Peyer's patch (tissue), 4 donors: ENCODE data around the gene HEPHL1. TPM values are rescaled to one million over a fixed set of nuclear protein-coding genes. Genes with fewer than 3 reads are reported as not detected.
"Not testable (repeated sequence)": the region's sequence is repeated elsewhere in the genome, so short reads cannot be mapped to it uniquely, and the experiment has no call there.

ENCODE experiments used
- DNase-seq, 3 donors: peaks; one replicate each; pipeline ENCODE4 v3.0.0-alpha.2; 2017 to 2019
- H3K27ac ChIP-seq, 4 donors: fragments of 200-600 bp; sonication (generic); one replicate each; pipeline ENCODE4 v1.5.1; 2016 to 2019
- H3K27me3 ChIP-seq, 2 donors: fragments of 200-600 bp; sonication (generic); one replicate each; pipeline ENCODE4 v1.5.1; 2019
- H3K36me3 ChIP-seq, 3 donors: fragments of 200-600 bp; sonication (generic); one replicate each; pipeline ENCODE4 v1.5.1; 2016 to 2019
- H3K4me1 ChIP-seq, 4 donors: fragments of 200-600 bp; sonication (generic); one replicate each; pipeline ENCODE4 v1.5.1; 2016 to 2019
- H3K4me3 ChIP-seq, 4 donors: fragments of 200-600 bp; sonication (generic); 1 replicate in 3 of 4; 2 replicates in 1 of 4; pipeline ENCODE4 v1.5.1; 2016 to 2019; ENCODE audit warnings: mild to moderate bottlenecking in 1 of 4
- H3K9me3 ChIP-seq, 4 donors: fragments of 200-600 bp; sonication (generic); one replicate each; pipeline ENCODE4 v1.5.1; 2016 to 2019; ENCODE audit warnings: mild to moderate bottlenecking in 1 of 4
- POLR2A ChIP-seq, 2 donors: fragments of 450-650 bp; IDR thresholded peaks; one replicate each; pipeline ENCODE4 v1.5.1; 2017; ENCODE audit warnings: antibody characterized with exemption in 2 of 2, mild to moderate bottlenecking in 2 of 2, moderate library complexity in 2 of 2
- total RNA-seq, 4 donors: library from RNA; depleted of rRNA; stranded (reverse); fragments of >200 nt; gene quantifications; one replicate each; pipeline ENCODE4 v1.1.0, GENCODE V29; 2016
- TF ChIP-seq, protein P1 (sequence below), 6 experiments: fragments of 450-650 bp in 4 of 6; fragments of 200-600 bp in 2 of 6; sonication (generic) in 1 of 6; IDR thresholded peaks; one replicate each; pipeline ENCODE4 v1.5.1; 2017 to 2019; ENCODE audit warnings: antibody characterized with exemption in 6 of 6, mild to moderate bottlenecking in 3 of 6, moderate library complexity in 1 of 6

HEPHL1 gene
- not detected for total RNA-seq

DNA sequence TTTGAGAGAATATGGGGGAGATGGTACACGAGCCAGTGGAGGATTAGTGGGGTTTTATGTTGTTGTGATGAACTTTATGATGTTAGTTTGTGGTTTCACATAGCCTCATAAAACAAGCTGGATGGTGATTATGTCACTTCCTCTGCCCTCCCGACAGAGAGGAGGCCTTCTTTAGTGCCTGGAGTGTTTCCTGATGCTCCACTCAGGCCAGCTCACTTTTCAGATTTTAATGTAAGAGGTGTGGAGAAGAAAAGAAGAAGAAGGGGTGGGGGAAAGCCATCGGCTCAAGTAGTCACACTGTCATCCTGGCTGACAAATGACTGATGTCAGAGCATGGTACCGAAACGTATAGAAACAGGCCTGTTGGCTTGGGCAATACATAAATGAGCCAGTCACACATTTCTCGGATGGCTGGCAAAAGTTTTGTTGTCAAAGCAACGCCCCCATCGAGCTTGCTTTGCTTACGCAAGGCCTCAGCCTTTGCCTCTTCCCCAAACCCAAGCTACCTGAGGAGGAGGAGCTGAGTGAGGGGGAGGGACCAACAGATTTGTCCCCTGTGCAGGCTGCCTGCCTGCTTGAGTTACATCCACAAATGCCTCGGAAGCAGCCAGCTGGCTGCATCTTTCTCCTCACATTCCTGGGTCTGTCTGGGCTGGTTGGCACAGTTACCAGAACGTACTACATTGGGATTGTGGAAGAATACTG is at the start of gene HEPHL1:
Gene HEPHL1, plus strand, starts transcription at position 578 of the 705 bp plus-strand sequence. Its CDS starts 15 bp downstream, at position 593.
- H3K27me3 ChIP-seq: no peaks in the 10 kb centered on the region
- H3K4me1 ChIP-seq: no peaks in the 10 kb centered on the region
- H3K9me3 ChIP-seq: no peaks in the 10 kb centered on the region
- no peak within 1 kb of the TSS for H3K4me3 ChIP-seq
- no peak for DNase-seq
- TF ChIP-seq POLR2A (IDR thresholded peaks at IDR 0.05): no peak
- TF ChIP-seq, protein P1, sequence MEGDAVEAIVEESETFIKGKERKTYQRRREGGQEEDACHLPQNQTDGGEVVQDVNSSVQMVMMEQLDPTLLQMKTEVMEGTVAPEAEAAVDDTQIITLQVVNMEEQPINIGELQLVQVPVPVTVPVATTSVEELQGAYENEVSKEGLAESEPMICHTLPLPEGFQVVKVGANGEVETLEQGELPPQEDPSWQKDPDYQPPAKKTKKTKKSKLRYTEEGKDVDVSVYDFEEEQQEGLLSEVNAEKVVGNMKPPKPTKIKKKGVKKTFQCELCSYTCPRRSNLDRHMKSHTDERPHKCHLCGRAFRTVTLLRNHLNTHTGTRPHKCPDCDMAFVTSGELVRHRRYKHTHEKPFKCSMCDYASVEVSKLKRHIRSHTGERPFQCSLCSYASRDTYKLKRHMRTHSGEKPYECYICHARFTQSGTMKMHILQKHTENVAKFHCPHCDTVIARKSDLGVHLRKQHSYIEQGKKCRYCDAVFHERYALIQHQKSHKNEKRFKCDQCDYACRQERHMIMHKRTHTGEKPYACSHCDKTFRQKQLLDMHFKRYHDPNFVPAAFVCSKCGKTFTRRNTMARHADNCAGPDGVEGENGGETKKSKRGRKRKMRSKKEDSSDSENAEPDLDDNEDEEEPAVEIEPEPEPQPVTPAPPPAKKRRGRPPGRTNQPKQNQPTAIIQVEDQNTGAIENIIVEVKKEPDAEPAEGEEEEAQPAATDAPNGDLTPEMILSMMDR (IDR thresholded peaks at IDR 0.05): no peak
- H3K36me3 ChIP-seq: no peaks in the 10 kb centered on the region
- no peak within 1 kb of the TSS for H3K27ac ChIP-seq

DNA sequence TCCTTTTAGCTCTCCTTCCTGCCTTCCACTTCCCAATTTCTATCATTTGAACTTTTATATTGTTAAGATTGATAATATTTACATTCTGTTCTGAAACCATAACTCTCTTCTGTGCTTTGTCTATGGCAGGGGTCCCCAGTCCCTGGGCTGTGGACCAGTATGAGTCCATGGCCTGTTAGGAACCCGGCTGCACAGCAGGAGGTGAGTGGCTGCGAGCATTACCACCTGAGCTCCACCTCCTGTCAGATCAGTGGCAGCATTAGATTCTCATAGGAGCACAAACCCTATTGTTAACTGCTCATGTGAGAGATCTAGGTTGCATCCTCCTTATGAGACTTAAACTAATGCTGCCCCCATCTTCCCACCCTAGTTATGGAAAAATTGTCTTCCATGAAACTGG is 48.4 kb upstream of the HEPHL1 start:
- Histone ChIP-seq H3K9me3 (peaks cover 0 to 3% (median 0%) of the 10 kb centered on the region in 4 donors), H3K4me3 (no peak overlapping the region), H3K36me3 (no peaks in the 10 kb centered on the region), H3K27ac (no peak overlapping the region), H3K27me3 (no peaks in the 10 kb centered on the region), H3K4me1 (no peaks in the 10 kb centered on the region)
- no peak for DNase-seq
- TF ChIP-seq POLR2A (IDR thresholded peaks at IDR 0.05): no peak
- TF ChIP-seq, protein P1 (IDR thresholded peaks at IDR 0.05): no peak

DNA sequence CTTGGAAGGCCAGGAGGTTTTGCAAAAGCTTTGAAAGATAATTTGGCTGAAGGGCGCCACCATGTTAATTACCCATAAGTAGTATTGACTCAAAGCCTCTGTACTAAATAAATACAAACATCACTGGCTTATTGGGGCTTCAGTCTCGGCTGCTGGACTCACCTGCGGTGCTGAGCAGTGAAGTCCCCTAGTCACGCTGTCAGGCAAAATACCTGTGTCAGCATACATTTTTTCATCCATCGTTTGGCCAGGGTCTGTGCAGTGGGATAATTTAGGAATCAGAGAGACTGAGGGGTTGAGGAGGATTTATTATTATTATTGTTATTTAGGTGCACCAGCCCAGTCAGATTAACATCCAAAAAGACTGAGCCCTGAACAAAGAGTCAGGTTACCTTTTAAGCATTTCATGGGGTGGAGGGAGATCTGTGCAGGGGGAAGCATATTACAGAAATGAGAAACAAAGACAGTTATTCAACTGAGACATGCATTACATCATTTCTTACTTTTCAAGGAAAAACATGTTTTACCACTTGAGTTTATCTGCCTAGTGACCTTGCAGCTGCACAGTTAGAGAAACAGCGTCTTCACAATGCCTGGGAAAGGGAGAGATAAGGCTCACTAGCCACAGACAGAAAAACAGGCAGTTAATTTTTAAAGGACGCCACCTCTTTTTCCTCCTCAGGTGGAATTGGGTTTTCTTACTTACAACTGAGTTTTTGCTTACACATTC is 47.7 kb upstream of the HEPHL1 start:
- not testable (repeated sequence) for H3K36me3 ChIP-seq, H3K4me1 ChIP-seq, H3K9me3 ChIP-seq, H3K27me3 ChIP-seq, H3K4me3 ChIP-seq, DNase-seq, H3K27ac ChIP-seq

GRCh38 chr11:93974759-93975158 is 46.4 kb upstream of the HEPHL1 start:
- Histone ChIP-seq H3K36me3 (no peaks in the 10 kb centered on the region), H3K4me1 (no peaks in the 10 kb centered on the region), H3K4me3 (no peak overlapping the region), H3K9me3 (peaks cover 0 to 3% (median 0%) of the 10 kb centered on the region in 4 donors), H3K27me3 (no peaks in the 10 kb centered on the region), H3K27ac (no peak overlapping the region)
- TF ChIP-seq, protein P1 (IDR thresholded peaks at IDR 0.05): no peak
- no peak for TF ChIP-seq POLR2A (IDR thresholded peaks at IDR 0.05)
- no peak for DNase-seq

GRCh38 chr11:93976577-93977254 is 44.4 kb upstream of the HEPHL1 start:
- H3K36me3 ChIP-seq, DNase-seq, H3K27ac ChIP-seq, H3K27me3 ChIP-seq, H3K4me1 ChIP-seq, H3K9me3 ChIP-seq, H3K4me3 ChIP-seq: not testable (repeated sequence)

- TF ChIP-seq, protein P1 (IDR thresholded peaks at IDR 0.05): no peak
- no peak for TF ChIP-seq POLR2A (IDR thresholded peaks at IDR 0.05)
- Histone ChIP-seq H3K27ac (no peak overlapping the region), H3K9me3 (no peaks in the 10 kb centered on the region), H3K27me3 (no peaks in the 10 kb centered on the region), H3K4me3 (no peak overlapping the region), H3K36me3 (no peaks in the 10 kb centered on the region), H3K4me1 (no peaks in the 10 kb centered on the region)
- no peak for DNase-seq
Observed at GRCh38 chr11:93983542-93984195, 37.5 kb upstream of the HEPHL1 start.
